ENCODE data around the gene DHX15. TPM values are rescaled to one million over a fixed set of nuclear protein-coding genes. Genes with fewer than 3 reads are reported as not detected.

The DHX15 gene
- total and polyA plus RNA-seq, 12 donors = 32.9 to 69.6 (median 47.7) TPM

GRCh38 chr4:24570172-24570571 lies 14.2 kb downstream of the DHX15 start:
- H3K4me1 ChIP-seq = peaks cover 0 to 76% (median 33%) of the 10 kb centered on the region in 9 donors
- H3K9me3 ChIP-seq = no peaks in the 10 kb centered on the region
- no peak overlapping the region for H3K4me3 ChIP-seq
- no peak for TF ChIP-seq CTCF (IDR thresholded peaks at IDR 0.05)
- DNase-seq (no peak), ATAC-seq (no peak)
- intact Hi-C loops (cut with DNase I) = no loop called here
- H3K27ac ChIP-seq = no peak overlapping the region
- peaks cover 0 to 93% (median 15%) of the 10 kb centered on the region in 9 donors for H3K36me3 ChIP-seq
- H3K27me3 ChIP-seq = no peaks in the 10 kb centered on the region
- WGBS, 2 donors = 60 to 66% methylated on average over 1 of the region's 1 CpG

- DNase-seq = no peak
- no peak for ATAC-seq
- WGBS, 2 donors = 82 to 89% methylated on average over 2 of the region's 2 CpGs
- Histone ChIP-seq H3K4me3 (no peak overlapping the region), H3K9me3 (no peaks in the 10 kb centered on the region), H3K4me1 (peaks cover 0 to 78% (median 38%) of the 10 kb centered on the region in 9 donors), H3K36me3 (peaks cover 0 to 91% (median 11%) of the 10 kb centered on the region in 9 donors), H3K27me3 (no peaks in the 10 kb centered on the region), H3K27ac (no peak overlapping the region)
- intact Hi-C loops (cut with DNase I) = no loop called here
- TF ChIP-seq CTCF (IDR thresholded peaks at IDR 0.05) = no peak
Measured at GRCh38 chr4:24569662-24570061, 14.7 kb downstream of the DHX15 start.

DNA sequence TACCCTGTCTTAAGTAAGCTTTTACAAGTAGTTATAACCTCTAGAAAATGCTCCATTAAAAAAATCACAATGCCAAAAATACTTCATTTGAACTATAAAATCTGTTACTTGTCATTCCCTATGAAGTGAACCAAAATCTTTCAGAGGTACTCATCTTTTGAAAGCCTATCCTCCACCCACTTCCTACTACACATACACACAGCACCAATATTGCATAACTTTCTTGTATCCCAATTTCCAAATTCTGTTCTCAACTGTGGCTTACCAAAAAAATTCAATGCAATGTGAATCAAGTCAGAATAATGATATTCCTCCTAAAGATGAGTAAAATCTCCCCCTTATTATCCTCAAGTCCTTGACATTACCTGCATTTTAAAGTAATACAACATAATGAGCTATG lies 15.9 kb downstream of the DHX15 start:
- no peak for TF ChIP-seq CTCF (IDR thresholded peaks at IDR 0.05)
- ATAC-seq (no peak), DNase-seq (no peak)
- Histone ChIP-seq H3K4me1 (peaks cover 0 to 76% (median 40%) of the 10 kb centered on the region in 9 donors), H3K27ac (no peak overlapping the region), H3K36me3 (peaks cover 0 to 92% (median 6%) of the 10 kb centered on the region in 9 donors), H3K9me3 (no peaks in the 10 kb centered on the region), H3K27me3 (no peaks in the 10 kb centered on the region), H3K4me3 (no peak overlapping the region)
- intact Hi-C loops (cut with DNase I) = no loop called here

DNA sequence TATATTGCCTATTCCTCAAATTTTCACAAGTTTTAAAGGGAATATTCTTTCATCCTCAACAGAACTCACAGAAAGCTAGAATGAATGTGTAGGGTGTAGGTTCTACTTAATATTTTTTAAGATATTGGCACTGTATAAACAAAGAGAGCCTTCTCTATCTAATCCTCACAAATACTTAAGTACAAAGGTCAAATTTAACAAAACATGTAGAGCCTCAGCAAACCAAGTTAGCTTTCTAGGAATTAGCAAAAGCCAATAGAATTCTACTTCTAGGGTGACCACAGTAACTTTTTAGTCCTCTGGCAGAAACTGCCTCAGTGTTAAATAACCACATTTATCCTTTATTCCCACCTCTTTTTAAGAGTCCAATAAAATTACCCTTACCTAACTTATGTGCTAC lies 19.3 kb downstream of the DHX15 start:
- peaks cover 0 to 60% (median 36%) of the 10 kb centered on the region in 9 donors for H3K4me1 ChIP-seq

More for the DNA sequence above, 19.3 kb downstream of the DHX15 start:
- ATAC-seq = no peak
- Histone ChIP-seq H3K4me3 (no peak overlapping the region), H3K36me3 (peaks cover 0 to 74% (median 0%) of the 10 kb centered on the region in 9 donors), H3K27ac (no peak overlapping the region), H3K27me3 (no peaks in the 10 kb centered on the region), H3K9me3 (peaks cover 0 to 6% (median 0%) of the 10 kb centered on the region in 11 donors)
- no peak for TF ChIP-seq CTCF (IDR thresholded peaks at IDR 0.05)
- DNase-seq = no peak
- intact Hi-C loops (cut with DNase I) = no loop called here
